GM18909 (cell line): ENCODE data around the gene SNN.

Experiments
- ATAC-seq: cut with Tn5 transposase; IDR thresholded peaks from one replicate; pipeline ENCODE4 v1.9.1; 2021; ENCODE audit warnings: mild to moderate bottlenecking; ENCODE audit not compliant: unreplicated experiment, poor library complexity

The SNN gene

DNA sequence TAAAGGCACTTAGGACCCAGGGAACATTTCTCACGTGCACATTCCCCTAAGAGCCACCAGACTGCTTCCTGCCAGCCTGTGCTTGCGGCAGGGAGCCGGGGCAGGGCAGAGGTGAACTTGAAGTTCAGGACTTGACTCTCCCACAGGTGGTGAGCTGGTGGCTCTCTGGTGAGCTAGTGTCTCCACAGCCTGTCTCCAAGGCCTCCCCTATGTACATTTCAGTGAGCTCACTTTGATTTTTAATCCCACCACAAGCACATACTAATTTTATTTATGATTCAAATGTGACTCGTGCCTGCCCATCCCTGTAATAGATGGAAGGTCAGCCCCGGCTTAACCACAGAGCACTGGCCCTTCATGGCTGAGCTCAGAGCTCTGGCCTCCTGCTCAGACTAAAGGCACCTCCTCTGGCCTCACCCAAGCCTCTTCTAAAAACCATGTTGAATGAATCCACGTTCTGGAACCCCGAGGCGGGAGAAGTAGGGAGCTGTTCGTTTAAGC, 9.2 kb downstream of the SNN start:
- ATAC-seq: no peak

DNA sequence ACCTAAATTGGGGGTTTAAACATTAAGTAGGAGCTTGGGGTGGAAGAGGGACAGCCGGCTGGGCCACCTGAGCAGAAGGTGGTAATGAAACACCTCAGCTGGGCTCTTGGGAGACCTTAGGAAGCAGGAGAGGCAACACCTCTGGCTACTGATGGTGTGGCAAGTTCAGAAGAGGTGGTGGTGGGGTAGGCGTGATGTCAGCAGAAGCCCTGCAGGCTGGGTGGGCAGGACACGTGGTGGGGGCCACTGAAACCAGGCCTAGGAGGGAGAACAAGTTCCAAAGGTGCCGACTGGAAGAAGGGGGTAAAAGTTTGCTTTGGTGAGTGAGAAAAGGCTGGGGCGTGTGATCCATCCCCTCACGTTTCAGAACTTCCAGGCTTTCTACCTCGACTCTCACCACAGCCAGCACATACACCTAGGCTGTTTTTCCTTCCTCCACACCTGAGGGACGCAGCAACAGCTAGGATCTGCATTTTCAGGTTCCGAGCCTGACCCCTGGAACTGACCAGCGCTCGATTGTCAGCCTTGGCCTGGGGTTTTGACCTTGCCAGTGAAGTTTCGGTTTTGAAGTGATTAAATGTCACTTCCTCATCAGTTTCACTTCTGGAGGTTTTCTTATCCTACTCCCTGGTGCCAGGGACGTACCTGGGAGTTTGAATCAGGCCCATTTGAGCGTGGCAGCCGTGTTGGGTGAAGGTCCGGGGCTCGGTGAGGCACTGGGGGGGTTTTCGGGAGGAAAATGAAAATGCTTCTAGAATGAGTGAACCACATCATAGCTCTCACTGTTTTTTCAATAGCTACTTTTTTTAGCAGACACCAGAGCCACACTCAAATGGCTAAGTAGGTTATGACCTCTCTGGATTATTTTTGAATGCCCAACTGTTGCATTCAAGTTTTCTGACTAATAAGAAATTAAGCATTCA, 10.0 kb downstream of the SNN start:
- no peak for ATAC-seq

DNA sequence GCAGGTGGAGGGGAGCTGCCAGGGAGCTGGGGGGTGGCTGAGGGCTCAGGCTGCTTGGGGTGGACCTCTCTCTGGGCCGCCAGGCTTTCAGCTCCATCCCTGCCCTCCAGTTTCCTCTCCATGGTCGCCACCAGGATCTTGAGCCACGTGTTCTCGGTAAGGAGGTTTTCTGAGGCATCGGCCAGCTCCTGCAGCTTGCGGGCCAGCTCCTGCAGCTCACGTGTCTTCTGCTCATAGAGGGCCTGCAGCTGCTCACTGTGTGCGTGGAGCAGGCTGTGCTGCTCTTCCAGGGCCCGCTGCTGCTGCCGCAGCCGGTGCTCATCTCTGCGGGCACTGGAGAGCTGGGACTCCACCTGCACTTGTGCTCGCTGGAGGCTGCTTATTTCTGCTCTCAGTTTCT, 11.0 kb downstream of the SNN start:
- no peak for ATAC-seq

DNA sequence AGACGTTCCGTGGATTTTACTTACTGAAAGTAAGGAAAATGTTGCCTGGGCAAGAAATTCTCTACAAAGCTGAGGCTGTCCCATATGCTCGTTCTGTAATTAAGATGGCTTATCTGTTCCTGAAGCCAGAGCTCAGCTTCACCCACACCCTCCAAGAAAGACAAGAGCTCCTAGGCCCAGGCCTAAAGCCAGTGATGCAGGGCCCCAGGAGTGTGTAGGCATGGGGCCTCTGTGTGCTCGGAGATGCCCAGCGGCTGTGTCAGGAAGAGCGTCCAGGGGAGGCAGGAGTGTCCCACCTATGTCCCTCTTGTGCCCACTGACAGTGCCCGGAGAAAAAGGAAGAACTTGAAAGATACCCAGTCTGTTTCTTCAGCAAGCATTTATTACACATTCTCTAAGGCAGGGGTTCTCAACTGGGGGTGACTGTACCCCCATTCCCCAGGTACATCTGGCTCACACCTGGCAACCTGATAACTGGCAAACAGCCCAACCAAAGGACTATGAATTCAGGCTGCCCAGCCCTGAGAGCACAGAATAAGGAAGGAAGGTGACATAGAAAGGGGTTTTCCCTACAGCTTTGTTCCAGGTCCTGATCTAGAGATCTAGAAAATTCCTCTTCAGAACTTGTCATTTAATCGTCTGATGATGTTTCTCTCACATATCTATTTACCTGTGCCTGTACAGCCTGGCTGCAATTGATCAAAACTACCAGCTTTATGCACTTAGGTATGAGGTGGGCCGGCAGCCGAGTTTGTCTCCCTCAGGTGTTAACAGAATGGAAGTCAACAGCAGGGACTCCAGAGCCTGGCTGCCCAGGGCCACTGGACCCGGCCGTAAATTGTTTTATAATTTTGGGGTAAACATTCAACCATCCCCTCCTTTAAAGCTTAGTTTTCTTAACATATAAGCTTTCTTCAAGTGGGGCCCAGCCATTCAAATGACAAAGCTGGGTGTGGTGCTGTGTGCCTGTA, 12.0 kb downstream of the SNN start:
- ATAC-seq: no peak

DNA sequence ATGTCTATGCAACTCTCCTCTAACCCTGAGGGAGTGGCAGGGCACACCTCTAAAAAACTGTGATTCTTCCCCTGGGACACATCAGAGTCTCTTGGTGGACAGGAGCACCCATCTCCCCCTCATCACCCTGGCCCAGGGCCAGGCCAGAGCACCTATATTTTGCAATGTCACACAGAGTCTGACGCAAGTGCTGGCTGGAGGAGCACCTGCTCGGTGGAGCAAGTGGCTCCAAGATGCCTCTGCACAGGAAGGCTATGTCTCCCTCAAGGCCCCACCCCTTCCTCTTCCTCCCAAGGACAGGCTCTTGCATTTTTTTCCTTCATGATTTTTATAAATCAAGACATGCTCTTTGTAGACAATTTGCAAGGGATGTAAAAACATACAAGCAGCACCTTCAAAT, 13.3 kb downstream of the SNN start:
- ATAC-seq: peak; percentile 28

DNA sequence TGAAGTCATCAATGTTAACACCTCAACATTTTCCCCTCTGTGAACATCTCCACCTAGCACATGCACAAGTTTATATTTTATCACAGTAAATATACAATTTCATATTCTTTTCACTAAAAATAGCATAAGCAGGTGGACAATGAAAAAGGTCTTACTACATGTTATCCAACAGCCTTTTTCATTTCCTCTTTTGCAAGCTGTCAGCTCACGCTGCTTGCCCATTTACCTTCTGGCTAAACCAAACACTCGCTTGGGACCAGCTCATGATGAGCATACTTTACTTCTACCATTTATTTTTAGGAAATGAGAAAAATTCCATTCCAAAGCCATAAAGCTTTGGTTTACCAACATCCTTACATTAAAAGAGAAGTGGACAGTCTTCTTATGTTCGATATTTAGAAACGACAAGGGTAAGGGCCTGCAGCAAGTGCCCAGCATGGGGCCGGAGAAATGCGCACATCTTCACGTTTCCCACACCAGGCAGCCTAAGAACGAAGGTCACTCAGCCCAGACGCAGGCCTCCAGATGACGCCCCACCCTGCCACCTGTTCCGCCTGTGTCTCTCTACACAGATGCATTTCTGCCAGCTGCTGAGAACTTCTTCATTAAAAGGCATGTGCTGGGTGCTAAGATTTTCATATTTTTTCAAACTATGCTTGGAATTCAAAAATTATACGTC, 13.9 kb downstream of the SNN start:
- peak; percentile 54 for ATAC-seq

DNA sequence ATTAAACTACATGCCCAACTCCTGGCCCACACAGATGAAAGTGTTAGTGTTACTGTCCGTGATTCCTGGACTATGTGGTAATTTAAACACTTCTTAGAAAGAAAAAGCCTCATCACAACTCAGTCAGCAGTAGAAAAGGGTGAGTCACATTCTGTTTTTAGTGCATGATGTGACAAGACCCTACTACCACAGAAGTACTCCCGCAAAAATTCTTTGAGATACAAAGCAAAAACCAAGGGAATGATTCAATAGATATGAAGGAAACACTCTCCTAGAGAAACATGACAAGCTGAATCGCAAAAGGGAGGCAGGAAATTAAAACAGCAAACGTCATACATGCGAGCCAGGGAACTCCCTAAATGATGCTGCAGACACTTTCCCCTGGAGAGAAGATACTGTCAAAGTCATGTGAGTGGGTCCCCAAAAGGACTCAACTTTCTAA, 14.4 kb downstream of the SNN start:
- ATAC-seq: peak; percentile 10

DNA sequence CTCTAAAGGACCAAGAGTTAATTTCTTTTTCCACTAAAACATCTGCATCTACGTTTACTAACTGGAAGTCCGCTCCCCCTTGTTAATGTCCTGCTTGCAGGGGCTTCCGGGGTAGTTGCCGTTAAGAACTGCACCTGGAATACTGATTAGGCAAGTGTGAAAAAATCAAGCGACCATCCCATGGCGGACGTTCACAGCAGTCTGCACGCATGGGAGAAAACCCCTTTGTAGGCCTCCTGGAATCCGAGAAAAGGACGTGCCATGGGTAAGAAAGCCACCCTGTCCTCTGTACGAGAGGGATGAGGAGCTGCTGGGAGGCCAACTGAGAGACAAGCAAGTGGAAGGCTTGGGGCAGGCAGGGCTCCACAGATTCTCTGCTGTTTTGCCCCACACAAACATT, 14.9 kb downstream of the SNN start:
- no peak for ATAC-seq

DNA sequence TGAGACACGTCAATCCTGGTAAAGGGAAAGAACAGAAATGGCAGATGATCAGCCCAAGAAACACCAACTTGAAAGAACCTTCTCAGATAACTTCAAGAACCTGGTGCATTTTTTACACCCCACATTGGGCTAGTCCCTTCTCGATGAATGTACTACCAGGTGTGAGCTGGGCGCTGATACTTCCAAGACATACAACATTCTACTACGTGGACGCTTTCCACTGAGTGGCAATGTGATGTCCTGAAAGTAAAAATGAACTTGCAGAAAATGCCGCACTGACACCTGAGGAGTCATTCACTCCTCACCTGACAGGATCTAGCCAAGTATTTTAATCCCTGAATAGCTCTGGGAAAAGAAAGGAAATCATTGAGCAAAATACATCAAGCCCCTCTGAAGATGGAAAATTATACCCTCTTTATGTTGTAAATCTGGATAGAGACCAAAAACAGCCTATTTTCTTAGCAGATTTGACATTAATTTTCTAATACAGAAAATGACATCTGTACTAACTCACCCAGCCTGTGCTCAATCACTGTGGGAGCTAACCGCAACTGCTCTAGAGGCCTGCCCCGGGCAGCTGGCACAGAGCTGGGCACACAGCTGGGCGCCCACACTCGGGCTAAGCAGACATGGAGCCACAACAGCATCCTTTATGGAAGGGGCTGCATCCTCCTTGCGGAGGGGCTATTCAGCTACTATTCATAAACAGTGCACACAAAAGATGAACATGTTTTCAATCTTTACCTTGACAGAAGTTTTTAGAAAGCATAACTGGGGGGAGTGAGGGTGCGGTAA, 16.2 kb downstream of the SNN start:
- ATAC-seq: no peak

DNA sequence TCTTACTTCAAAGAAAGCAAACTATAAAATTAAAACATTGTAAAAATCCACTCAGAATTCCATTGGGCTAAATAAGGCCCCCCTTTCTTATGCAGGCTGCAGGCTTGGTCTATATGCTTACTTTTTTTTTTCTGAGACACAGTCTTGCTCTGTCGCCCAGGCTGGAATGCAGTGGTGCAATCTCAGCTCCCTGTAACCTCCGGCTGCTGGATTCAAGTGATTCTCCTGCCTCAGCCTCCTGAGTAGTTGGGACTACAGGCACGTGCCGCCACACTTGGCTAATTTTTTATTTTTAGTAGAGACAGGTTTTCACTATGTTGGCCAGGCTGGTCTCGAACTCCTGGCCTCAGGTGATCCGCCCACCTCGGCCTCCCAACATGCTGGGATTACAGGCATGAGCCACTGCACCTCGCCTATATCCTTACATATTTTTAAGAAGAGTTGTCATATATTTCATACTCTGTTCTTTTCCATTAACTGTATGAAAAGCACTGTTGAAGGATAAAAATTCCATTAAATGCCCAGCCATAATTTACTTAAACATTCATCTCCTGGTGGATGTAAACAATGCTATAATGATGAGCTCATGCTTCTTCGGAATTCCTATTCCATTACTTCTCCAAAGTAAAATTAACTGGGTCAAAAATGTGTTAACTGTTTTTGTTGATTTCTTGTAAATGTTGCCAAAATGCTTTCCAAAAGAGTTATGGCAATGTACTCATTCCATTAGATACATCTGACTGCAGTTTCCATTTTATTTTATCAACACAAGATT, 17.8 kb downstream of the SNN start:
- no peak for ATAC-seq

DNA sequence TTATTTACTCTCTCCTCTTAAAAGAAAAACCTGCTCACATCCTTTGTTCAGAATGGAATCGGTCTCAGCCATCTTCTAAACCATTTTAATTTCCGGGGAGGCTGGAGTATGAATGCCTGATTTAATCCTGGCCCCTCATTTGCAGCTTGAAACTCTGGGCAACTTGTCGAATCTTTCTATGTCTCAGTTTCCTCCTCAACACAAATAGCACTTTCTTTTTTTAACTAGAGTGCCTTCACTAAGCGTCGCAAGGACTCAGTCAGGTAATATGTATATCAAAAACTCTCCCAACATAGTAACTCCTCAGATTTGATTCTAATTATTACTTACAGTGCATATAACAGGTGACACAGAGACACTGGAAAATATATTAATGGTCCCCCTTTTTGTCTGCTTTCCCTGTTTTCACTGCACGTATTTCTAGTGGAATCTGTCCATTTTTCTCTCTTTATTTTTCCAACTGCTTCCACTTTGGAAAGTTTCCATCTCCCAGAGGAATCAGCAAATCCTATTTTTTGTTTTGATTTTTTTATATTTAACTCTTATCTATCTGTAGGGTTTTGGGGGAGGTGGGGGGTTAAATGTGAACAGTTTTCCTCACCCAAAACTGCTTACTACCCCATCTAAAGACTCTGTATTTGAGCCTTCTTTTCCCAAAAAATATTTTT, 18.6 kb downstream of the SNN start:
- ATAC-seq: no peak

DNA sequence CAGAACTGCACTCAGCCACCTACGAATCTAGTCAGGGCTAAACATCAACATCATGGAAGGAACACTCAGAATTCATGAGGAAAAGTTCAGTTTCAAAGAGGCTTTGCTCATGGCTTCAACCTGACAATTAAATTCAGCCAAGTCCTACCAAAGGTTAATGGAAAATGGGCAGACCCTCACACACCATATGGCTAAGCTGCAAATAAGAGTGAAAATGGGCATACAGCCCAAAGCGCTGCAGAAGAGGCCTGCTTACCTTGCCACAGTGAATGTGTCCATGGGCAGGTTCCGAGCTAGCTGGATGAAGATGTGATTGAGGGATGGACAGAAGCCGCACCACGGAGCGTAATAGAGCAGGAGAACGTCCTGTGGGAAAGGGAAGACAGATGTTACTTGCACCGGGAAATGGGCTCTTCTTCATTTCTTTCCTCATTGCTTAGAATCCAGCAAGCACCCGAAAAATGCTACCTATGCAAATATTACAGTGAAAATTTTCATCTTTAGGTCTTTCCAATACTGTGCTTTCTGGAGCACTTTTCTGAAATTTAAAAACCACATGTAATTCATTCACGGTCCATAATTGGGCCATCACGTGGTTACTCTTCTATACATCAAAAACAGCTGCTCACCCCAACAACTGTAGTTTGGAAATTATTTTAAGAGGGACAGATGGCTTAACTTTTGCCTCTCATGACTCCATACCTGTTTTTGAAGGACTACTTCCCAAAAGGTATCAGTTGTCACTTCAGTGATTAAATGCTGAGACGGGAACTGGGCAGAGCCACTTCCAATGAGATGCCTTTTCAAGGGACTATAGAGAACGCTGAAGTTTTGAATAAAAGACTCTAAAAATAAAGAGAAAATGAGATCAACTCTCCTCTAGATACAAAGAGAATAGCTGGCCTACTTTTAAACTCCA, 19.6 kb downstream of the SNN start:
- no peak for ATAC-seq

DNA sequence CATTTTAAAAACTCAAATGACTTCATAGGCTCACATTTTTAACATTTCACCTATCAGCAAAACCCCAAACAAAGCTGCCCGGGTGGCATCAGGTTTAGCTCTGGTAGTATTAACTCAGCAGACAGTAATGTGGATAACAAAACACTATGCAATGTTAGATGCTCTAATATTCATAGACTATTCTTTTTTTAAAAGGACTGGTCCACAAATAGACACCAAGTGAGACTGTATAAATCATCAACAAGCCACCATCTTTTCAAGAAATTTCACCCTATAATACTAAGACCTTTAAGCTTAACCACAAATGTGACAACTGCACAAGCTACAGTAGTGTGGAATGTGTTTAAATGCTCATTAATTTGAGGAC, 20.2 kb downstream of the SNN start:
- no peak for ATAC-seq

DNA sequence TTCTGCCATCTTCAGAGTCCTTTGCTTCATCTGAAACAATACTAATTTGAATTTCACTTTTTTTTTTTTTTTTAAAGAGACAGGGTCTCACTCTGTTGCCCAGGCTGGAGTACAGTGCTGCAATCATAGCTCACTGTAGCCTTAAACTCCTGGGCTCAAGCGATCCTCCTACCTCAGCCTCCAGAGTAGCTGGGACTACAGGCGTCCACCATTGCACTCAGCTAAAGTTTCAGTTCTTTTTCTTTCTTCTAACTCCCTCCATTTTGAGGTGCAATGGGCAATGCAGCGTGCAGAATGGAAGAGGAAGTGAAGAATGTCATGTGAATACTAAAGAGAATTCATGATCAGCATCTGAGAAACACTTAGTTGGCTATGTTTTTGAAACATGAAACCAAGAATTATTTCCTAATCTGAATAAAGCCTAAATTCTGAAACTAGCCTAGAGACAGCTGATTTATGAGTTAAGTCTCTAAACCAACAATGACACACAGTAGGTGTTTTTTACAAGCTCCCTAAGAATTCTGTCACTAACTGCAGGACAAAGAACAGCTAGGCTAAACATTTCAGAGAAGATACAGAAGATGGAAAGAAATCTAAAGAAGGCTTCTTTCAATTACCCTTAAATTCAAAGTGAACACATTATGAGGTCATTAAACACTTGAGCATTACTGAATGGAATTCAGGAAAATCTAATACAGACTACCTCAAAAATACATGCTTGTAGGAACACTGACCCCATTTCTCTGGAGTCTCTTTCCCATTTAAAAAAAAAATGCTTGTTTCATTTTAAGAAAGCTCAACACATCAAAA, 21.0 kb downstream of the SNN start:
- peak; percentile 81 for ATAC-seq

DNA sequence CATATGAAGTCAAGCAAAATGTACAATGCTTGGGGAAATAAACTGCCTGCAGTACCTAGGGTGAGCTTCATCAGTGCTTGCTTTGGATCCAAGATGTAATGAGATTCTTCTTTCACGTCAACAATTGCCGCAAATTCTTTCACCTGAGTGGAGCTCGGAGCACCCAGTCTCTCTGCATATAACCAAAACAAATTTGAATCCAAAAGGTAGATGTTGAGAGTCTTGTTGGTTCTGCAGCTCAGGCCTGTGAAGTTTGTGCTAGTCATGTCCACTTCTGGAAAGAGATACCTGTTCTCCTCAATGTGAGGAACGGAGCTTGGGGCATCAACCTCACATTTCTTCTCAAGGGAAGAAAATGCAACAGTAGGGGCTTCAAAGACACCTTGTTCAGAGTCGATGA, 23.0 kb downstream of the SNN start:
- no peak for ATAC-seq

DNA sequence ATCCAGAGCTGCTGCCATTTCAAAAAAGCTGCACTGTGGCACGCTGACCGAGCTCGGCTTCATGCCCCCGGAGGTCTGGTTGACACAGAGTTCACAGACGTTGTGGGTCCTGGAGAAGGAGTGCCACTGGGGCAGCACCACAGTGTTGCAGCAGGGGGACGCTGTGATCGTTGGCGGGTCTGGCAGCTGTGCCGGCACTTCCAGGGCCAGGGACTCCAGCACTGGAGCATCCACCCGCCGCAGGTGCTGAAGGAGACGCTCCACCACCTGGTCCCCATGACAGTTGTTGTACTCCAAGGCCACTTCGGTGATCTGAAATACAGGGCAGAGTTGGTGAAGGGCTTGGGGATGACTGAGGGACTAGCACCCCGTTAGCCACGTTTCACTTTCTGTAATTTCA, 23.5 kb downstream of the SNN start:
- ATAC-seq: no peak

DNA sequence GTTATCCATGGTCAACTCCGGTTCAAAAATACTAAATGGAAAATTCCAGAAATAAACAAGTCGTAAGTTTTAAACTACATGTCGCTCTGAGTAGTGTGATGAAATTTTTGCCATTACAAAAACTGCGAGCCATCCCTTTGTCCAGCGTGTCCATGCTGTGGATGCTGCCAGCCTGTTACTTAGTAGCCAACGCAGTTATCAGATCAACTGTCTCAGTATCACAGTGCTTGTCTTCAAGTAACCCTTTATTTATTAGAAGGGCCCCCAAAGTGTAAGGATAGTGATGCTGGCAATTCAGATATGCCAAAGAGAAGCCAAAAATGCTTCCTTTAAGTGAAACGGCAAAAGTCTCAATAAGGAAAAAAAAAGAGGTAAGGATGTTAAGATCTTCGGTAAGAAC, 23.9 kb downstream of the SNN start:
- no peak for ATAC-seq
